Caco-2 (cell line): ENCODE data around the gene SEC14L1. TPM values are rescaled to one million over a fixed set of nuclear protein-coding genes. Genes with fewer than 3 reads are reported as not detected.

Experiments used
- BruUV-seq: library from RNA; stranded (reverse); fragments of 400-500 nt; replicated peaks from 2 replicates; lab custom pipeline; 2021; lab: Mats Ljungman, UMichigan
- CTCF ChIA-PET: fragments of 300-600 bp; sonication (Branson Sonifier 250); formaldehyde crosslinking; loops from one replicate; lab custom pipeline; 2022; ENCODE audit warnings: antibody characterized with exemption; lab: Charles Lee
- POLR2A ChIA-PET: fragments of 300-600 bp; sonication (Branson Sonifier 250); formaldehyde crosslinking; loops from one replicate; lab custom pipeline; 2022; ENCODE audit warnings: antibody characterized with exemption; lab: Charles Lee
- DNase-seq, 2 experiments: peaks; one replicate each; pipeline versions ENCODE4 v3.0.0 to v3.0.0-alpha.2; 2020 to 2022
- H3K27me3 ChIP-seq: replicated peaks from 2 replicates; pipeline ENCODE4 v1.6.0; 2011; ENCODE audit warnings: low read length; ENCODE audit not compliant: control insufficient read depth, insufficient read depth
- H3K36me3 ChIP-seq: 2 replicates; pipeline ENCODE4 v1.5.1; 2011; ENCODE audit warnings: low read length; ENCODE audit not compliant: control insufficient read depth, insufficient read depth
- H3K4me1 ChIP-seq: fragments of 250-450 bp; sonication (Bioruptor Pico); 2 replicates; pipeline ENCODE4 v1.5.1; 2020; ENCODE audit warnings: mild to moderate bottlenecking
- H3K4me3 ChIP-seq: 2 replicates; pipeline ENCODE4 v1.5.1; 2011; ENCODE audit warnings: low read depth, mild to moderate bottlenecking, control low read depth, low read length
- H3K9me3 ChIP-seq: fragments of 250-450 bp; sonication (Bioruptor Pico); 2 replicates; pipeline ENCODE4 v1.5.1; 2020; ENCODE audit warnings: mild to moderate bottlenecking, moderate library complexity
- H3K27ac Mint-ChIP-seq: one replicate; pipeline ENCODE4 v1.8.0; 2022; ENCODE audit warnings: mixed read lengths; ENCODE audit not compliant: unreplicated experiment
- H3K27me3 Mint-ChIP-seq: one replicate; pipeline ENCODE4 v1.8.0; 2022; ENCODE audit warnings: mixed read lengths; ENCODE audit not compliant: insufficient read depth, unreplicated experiment
- H3K36me3 Mint-ChIP-seq: one replicate; pipeline ENCODE4 v1.8.0; 2022; ENCODE audit warnings: mild to moderate bottlenecking, mixed read lengths; ENCODE audit not compliant: insufficient read depth, unreplicated experiment
- H3K4me1 Mint-ChIP-seq: one replicate; pipeline ENCODE4 v1.8.0; 2022; ENCODE audit warnings: low read depth, mixed read lengths; ENCODE audit not compliant: unreplicated experiment
- H3K4me3 Mint-ChIP-seq: one replicate; pipeline ENCODE4 v1.8.0; 2022; ENCODE audit warnings: mild to moderate bottlenecking, moderate library complexity, mixed read lengths; ENCODE audit not compliant: unreplicated experiment
- H3K9me3 Mint-ChIP-seq: one replicate; pipeline ENCODE4 v1.8.0; 2022; ENCODE audit warnings: mixed read lengths; ENCODE audit not compliant: unreplicated experiment
- CTCF ChIP-seq, 2 experiments: fragments of 200-600 bp in 1 of 2; IDR thresholded peaks; 1 replicate in 1 of 2; 2 replicates in 1 of 2; pipeline versions ENCODE4 v1.5.1 to v1.8.0; 2011 to 2022; ENCODE audit warnings: antibody characterized with exemption in 1 of 2, control low read depth in 1 of 2, inconsistent platforms in 1 of 2, low read depth in 1 of 2, low read length in 1 of 2, mild to moderate bottlenecking in 1 of 2, moderate library complexity in 1 of 2; ENCODE audit not compliant: insufficient read depth in 1 of 2, severe bottlenecking in 1 of 2, unreplicated experiment in 1 of 2
- intact Hi-C: fragments of 100-400 bp; cut with micrococcal nuclease; formaldehyde crosslinking; loops from one replicate; pipeline ENCODE4 v1.10.0; 2022; ENCODE audit not compliant: unreplicated experiment
- total RNA-seq: library from RNA; stranded (reverse); gene quantifications from 2 replicates; pipeline ENCODE4 v1.2.3, GENCODE V29; 2022

SEC14L1 gene
- total RNA-seq, 1 experiment from 2014 or later = 92.0 TPM

- POLR2A ChIA-PET = interaction anchor here (1.0 kb wide), 1 partner anchor 24 kb away, joined by 4 read pairs; the partner anchor contains the start of gene SEC14L1
- H3K36me3 Mint-ChIP-seq = peaks cover 7% of the 10 kb centered on the region
- CTCF ChIA-PET = interaction anchor here (0.5 kb wide), 1 partner anchor 92 kb away, joined by 3 read pairs; no protein-coding TSS in a partner anchor
- intact Hi-C loops = no loop called here
- no TSS peak for BruUV-seq
- no peaks in the 10 kb centered on the region for H3K27me3 Mint-ChIP-seq
- H3K4me1 ChIP-seq = peaks cover 62% of the 10 kb centered on the region
- no peak overlapping the region for H3K4me3 ChIP-seq
- TF ChIP-seq CTCF (IDR thresholded peaks at IDR 0.05; ENCODE audit: insufficient read depth in 1 of 2, low read depth in 1 of 2, low read length in 1 of 2, severe bottlenecking in 1 of 2, unreplicated experiment in 1 of 2) = no peak
- no peaks in the 10 kb centered on the region for H3K27me3 ChIP-seq
- H3K4me3 Mint-ChIP-seq = no peak overlapping the region
- H3K27ac Mint-ChIP-seq = peak overlapping the region; percentile 13
- H3K36me3 ChIP-seq = no peaks in the 10 kb centered on the region
- H3K9me3 ChIP-seq = 0 out of 2 replicates have a peak, but pooled peaks cover 3% of the 10 kb centered on the region
- no peaks in the 10 kb centered on the region for H3K9me3 Mint-ChIP-seq
- peaks cover 35% of the 10 kb centered on the region for H3K4me1 Mint-ChIP-seq
- no peak for DNase-seq
Observed at GRCh38 chr17:77116371-77116860, 24.4 kb upstream of the SEC14L1 start.

- POLR2A ChIA-PET = no interaction called here
Observed at GRCh38 chr17:77117415-77117814, 23.4 kb upstream of the SEC14L1 start.

More at GRCh38 chr17:77117415-77117814, 23.4 kb upstream of the SEC14L1 start:
- H3K27me3 Mint-ChIP-seq = no peaks in the 10 kb centered on the region
- intact Hi-C loops = no loop called here
- no peak overlapping the region for H3K4me3 Mint-ChIP-seq
- Histone ChIP-seq H3K27me3 (no peaks in the 10 kb centered on the region), H3K4me1 (peaks cover 62% of the 10 kb centered on the region), H3K9me3 (0 out of 2 replicates have a peak, but pooled peaks cover 3% of the 10 kb centered on the region), H3K36me3 (no peaks in the 10 kb centered on the region), H3K4me3 (no peak overlapping the region)
- CTCF ChIA-PET = no interaction called here
- H3K9me3 Mint-ChIP-seq = no peaks in the 10 kb centered on the region
- no peak for TF ChIP-seq CTCF (IDR thresholded peaks at IDR 0.05; ENCODE audit: insufficient read depth in 1 of 2, low read depth in 1 of 2, low read length in 1 of 2, severe bottlenecking in 1 of 2, unreplicated experiment in 1 of 2)
- no peak for DNase-seq
- H3K27ac Mint-ChIP-seq = peak overlapping the region; percentile 87
- BruUV-seq = no TSS peak
- peaks cover 35% of the 10 kb centered on the region for H3K4me1 Mint-ChIP-seq
- peaks cover 13% of the 10 kb centered on the region for H3K36me3 Mint-ChIP-seq
